HCT116 (cell line): ENCODE results near the gene CTIF. TPM values are rescaled to one million over a fixed set of nuclear protein-coding genes. Genes with fewer than 3 reads are reported as not detected.

Experiments
- ATAC-seq: fragments of 200-7000 bp; cut with Tn5 transposase; 2 replicates; pipeline ENCODE4 v1.9.1; 2020; ENCODE audit warnings: mild to moderate bottlenecking, moderate library complexity
- BruUV-seq: library from RNA; stranded (reverse); fragments of 400-500 nt; replicated peaks from 2 replicates; lab custom pipeline; 2021; lab: Mats Ljungman, UMichigan
- CTCF ChIA-PET: fragments of 300-600 bp; sonication (Branson Sonifier 250); formaldehyde crosslinking; loops from one replicate; lab custom pipeline; 2021; ENCODE audit warnings: antibody characterized with exemption; lab: Charles Lee
- POLR2A ChIA-PET: fragments of 300-600, 350-600 bp; sonication (Branson Sonifier 250); formaldehyde crosslinking; loops from one replicate; lab custom pipeline; 2021; ENCODE audit warnings: antibody characterized with exemption; lab: Charles Lee
- RAD21 ChIA-PET, 2 experiments: fragments of 300-600 bp; sonication (Branson Sonifier 250); formaldehyde crosslinking; loops; one replicate each; lab custom pipeline; 2023; ENCODE audit warnings: low total read pairs in 2 of 2; ENCODE audit not compliant: uncharacterized antibody in 2 of 2, unreplicated experiment in 2 of 2, low non-redundant PET in 1 of 2; lab: Charles Lee
- DNase-seq: peaks from one replicate; pipeline ENCODE4 v3.0.0-alpha.2; 2010; ENCODE audit warnings: low read depth, low spot score
- H2AFZ ChIP-seq: fragments of 200-600 bp; shearing (Covaris generic), sonication (generic); 2 replicates; pipeline ENCODE4 v1.6.1; 2017; ENCODE audit warnings: low read depth, mixed run types, mixed read lengths, antibody characterized with exemption, low read length; ENCODE audit not compliant: poor library complexity, severe bottlenecking
- H3K27ac ChIP-seq: 2 replicates; pipeline ENCODE4 v1.5.1; 2012; ENCODE audit warnings: low read depth, low read length
- H3K27me3 ChIP-seq: fragments of 200-600 bp; sonication (generic); 2 replicates; pipeline ENCODE4 v1.6.1; 2016; ENCODE audit warnings: mixed run types, low read length, mixed read lengths; ENCODE audit not compliant: insufficient read depth
- H3K36me3 ChIP-seq, 2 experiments: fragments of 200-500 bp in 1 of 2; fragments of 200-600 bp in 1 of 2; sonication (Bioruptor generic) in 1 of 2; sonication (generic) in 1 of 2; 2 replicates each; pipeline versions ENCODE4 v1.5.1 to v1.6.1; 2014 to 2016; ENCODE audit warnings: low read length in 2 of 2, inconsistent platforms in 1 of 2, mixed read lengths in 1 of 2, mixed run types in 1 of 2; ENCODE audit not compliant: insufficient read depth in 2 of 2, control insufficient read depth in 1 of 2
- H3K4me1 ChIP-seq, 2 experiments: fragments of 200-600 bp in 1 of 2; sonication (generic) in 1 of 2; 2 replicates each; pipeline versions ENCODE4 v1.5.1 to v1.6.1; 2012 to 2017; ENCODE audit warnings: low read length in 2 of 2, inconsistent platforms in 1 of 2, mild to moderate bottlenecking in 1 of 2, mixed read lengths in 1 of 2, mixed run types in 1 of 2, moderate library complexity in 1 of 2; ENCODE audit not compliant: insufficient read depth in 2 of 2, control insufficient read depth in 1 of 2
- H3K4me2 ChIP-seq: fragments of 200-600 bp; sonication (generic); 2 replicates; pipeline ENCODE4 v1.6.1; 2017; ENCODE audit warnings: mixed run types, low read length, mixed read lengths
- H3K4me3 ChIP-seq, 2 experiments: fragments of 200-600 bp in 1 of 2; sonication (generic) in 1 of 2; replicated peaks in 1 of 2; 2 replicates each; pipeline ENCODE4 v1.5.1; 2011 to 2016; ENCODE audit warnings: low read length in 2 of 2, control low read depth in 1 of 2, low read depth in 1 of 2, mild to moderate bottlenecking in 1 of 2, mixed read lengths in 1 of 2, mixed run types in 1 of 2
- H3K79me2 ChIP-seq: fragments of 200-600 bp; sonication (generic); 2 replicates; pipeline ENCODE4 v1.6.1; 2017; ENCODE audit warnings: mild to moderate bottlenecking, mixed run types, low read length, moderate library complexity, mixed read lengths; ENCODE audit not compliant: insufficient read depth
- H3K9ac ChIP-seq: fragments of 200-600 bp; sonication (generic); 2 replicates; pipeline ENCODE4 v1.6.1; 2016; ENCODE audit warnings: low read length, mixed read lengths
- H3K9me2 ChIP-seq: fragments of 200-600 bp; sonication (generic), shearing (Covaris generic); 2 replicates; pipeline ENCODE4 v1.6.1; 2017; ENCODE audit warnings: mixed run types, mild to moderate bottlenecking, moderate library complexity; ENCODE audit not compliant: insufficient read depth
- H3K9me3 ChIP-seq, 2 experiments: fragments of 200-500 bp in 1 of 2; fragments of 200-600 bp in 1 of 2; sonication (Bioruptor generic) in 1 of 2; sonication (generic) in 1 of 2; 2 replicates each; pipeline ENCODE4 v1.6.1; 2014 to 2017; ENCODE audit warnings: low read length in 2 of 2, mixed read lengths in 2 of 2, inconsistent platforms in 1 of 2, low read depth in 1 of 2, mild to moderate bottlenecking in 1 of 2, mixed run types in 1 of 2, moderate library complexity in 1 of 2; ENCODE audit not compliant: control insufficient read depth in 1 of 2, insufficient read depth in 1 of 2
- H4K20me1 ChIP-seq: fragments of 200-600 bp; sonication (generic), shearing (Covaris generic); 2 replicates; pipeline ENCODE4 v1.6.1; 2017; ENCODE audit warnings: mixed run types, mild to moderate bottlenecking, moderate library complexity; ENCODE audit not compliant: insufficient read depth
- CBX3 ChIP-seq: IDR thresholded peaks from 2 replicates; pipeline ENCODE4 v1.6.1; 2012; ENCODE audit warnings: low read depth
- CEBPB ChIP-seq: IDR thresholded peaks from 2 replicates; pipeline ENCODE4 v1.6.1; 2012; ENCODE audit warnings: low read depth
- ELF1 ChIP-seq: IDR thresholded peaks from 2 replicates; pipeline ENCODE4 v1.6.1; 2012; ENCODE audit warnings: low read depth, borderline replicate concordance
- MAX ChIP-seq: IDR thresholded peaks from 2 replicates; pipeline ENCODE4 v1.6.1; 2012
- POLR2A ChIP-seq: IDR thresholded peaks from 2 replicates; pipeline ENCODE4 v1.7.0; 2011; ENCODE audit warnings: borderline replicate concordance; ENCODE audit not compliant: insufficient read depth, insufficient read length; ENCODE audit errors: extremely low read depth
- RAD21 ChIP-seq: IDR thresholded peaks from 2 replicates; pipeline ENCODE4 v1.6.1; 2012; ENCODE audit warnings: low read depth, mild to moderate bottlenecking
- TCF7L2 ChIP-seq: IDR thresholded peaks from 2 replicates; pipeline ENCODE4 v1.7.0; 2011; ENCODE audit warnings: borderline replicate concordance, inconsistent platforms; ENCODE audit not compliant: insufficient read depth, insufficient read length; ENCODE audit errors: extremely low read depth
- ZNF274 ChIP-seq: fragments of 200-500 bp; sonication (Bioruptor generic); IDR thresholded peaks from 2 replicates; pipeline ENCODE4 v1.6.1; 2014; ENCODE audit warnings: mild to moderate bottlenecking, low read depth, low read length, inconsistent platforms
- intact Hi-C: fragments of 100-400 bp; cut with micrococcal nuclease; formaldehyde crosslinking; loops from 2 replicates; pipeline ENCODE4 v1.10.0; 2022
- total RNA-seq: library from RNA; stranded (reverse); gene quantifications from one replicate; pipeline ENCODE4 v1.2.1, GENCODE V29; 2021; ENCODE audit not compliant: unreplicated experiment
- TF ChIP-seq, protein P1 (sequence below): IDR thresholded peaks from 2 replicates; pipeline ENCODE4 v1.6.1; 2012; ENCODE audit warnings: low read depth
- TF ChIP-seq, protein P2 (sequence below): IDR thresholded peaks from 2 replicates; pipeline ENCODE4 v1.6.1; 2012

Gene CTIF
- total RNA-seq, 1 experiment from 2014 or later = 19.7 TPM

DNA sequence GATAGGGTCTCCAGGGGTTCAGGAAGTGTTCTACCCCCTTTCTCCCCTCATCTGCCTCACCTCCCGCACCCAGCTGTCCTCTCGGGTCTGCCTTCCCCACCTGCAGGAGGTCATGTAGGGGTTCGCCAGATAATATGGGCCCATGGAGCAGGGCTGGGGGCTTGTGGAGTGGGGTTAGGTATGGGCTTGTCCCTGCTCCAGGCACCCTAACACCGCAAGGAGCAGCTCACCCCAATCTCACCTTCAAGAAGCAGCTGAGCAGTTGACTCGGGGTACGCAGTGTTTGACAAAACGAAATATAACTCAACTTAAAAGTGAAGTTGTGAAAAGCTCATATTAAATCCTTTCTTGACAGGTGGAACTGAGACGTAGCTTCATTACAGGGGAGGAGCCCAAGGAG, 99.6 kb downstream of the CTIF start:
- no peak overlapping the region for H2AFZ ChIP-seq
- CTCF ChIA-PET = no interaction called here
- DNase-seq (no peak), ATAC-seq (no peak)
- H3K4me3 ChIP-seq = no peak overlapping the region
- no peak overlapping the region for H3K4me2 ChIP-seq
- intact Hi-C loops = loop anchor here (10.0 kb wide), 1 partner anchor 164 kb away; no protein-coding TSS in a partner anchor
- no TSS peak for BruUV-seq
- no peaks in the 10 kb centered on the region for H3K9me2 ChIP-seq
- H3K27me3 ChIP-seq = no peaks in the 10 kb centered on the region
- H4K20me1 ChIP-seq = no peaks in the 10 kb centered on the region
- no peaks in the 10 kb centered on the region; a peak in 1 of 4 replicates for H3K36me3 ChIP-seq
- POLR2A ChIA-PET = no interaction called here
- no peak overlapping the region for H3K27ac ChIP-seq
- no peaks in the 10 kb centered on the region for H3K4me1 ChIP-seq
- H3K79me2 ChIP-seq = no peaks in the 10 kb centered on the region
- RAD21 ChIA-PET = no interaction called here
- no peak for TF ChIP-seq POLR2A
- no peak for TF ChIP-seq CEBPB
- no peak for TF ChIP-seq ELF1
- TF ChIP-seq, protein P1, sequence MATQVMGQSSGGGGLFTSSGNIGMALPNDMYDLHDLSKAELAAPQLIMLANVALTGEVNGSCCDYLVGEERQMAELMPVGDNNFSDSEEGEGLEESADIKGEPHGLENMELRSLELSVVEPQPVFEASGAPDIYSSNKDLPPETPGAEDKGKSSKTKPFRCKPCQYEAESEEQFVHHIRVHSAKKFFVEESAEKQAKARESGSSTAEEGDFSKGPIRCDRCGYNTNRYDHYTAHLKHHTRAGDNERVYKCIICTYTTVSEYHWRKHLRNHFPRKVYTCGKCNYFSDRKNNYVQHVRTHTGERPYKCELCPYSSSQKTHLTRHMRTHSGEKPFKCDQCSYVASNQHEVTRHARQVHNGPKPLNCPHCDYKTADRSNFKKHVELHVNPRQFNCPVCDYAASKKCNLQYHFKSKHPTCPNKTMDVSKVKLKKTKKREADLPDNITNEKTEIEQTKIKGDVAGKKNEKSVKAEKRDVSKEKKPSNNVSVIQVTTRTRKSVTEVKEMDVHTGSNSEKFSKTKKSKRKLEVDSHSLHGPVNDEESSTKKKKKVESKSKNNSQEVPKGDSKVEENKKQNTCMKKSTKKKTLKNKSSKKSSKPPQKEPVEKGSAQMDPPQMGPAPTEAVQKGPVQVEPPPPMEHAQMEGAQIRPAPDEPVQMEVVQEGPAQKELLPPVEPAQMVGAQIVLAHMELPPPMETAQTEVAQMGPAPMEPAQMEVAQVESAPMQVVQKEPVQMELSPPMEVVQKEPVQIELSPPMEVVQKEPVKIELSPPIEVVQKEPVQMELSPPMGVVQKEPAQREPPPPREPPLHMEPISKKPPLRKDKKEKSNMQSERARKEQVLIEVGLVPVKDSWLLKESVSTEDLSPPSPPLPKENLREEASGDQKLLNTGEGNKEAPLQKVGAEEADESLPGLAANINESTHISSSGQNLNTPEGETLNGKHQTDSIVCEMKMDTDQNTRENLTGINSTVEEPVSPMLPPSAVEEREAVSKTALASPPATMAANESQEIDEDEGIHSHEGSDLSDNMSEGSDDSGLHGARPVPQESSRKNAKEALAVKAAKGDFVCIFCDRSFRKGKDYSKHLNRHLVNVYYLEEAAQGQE = no peak
- TF ChIP-seq MAX = no peak
- no peak for TF ChIP-seq TCF7L2
- no peak for TF ChIP-seq CBX3
- no peak for TF ChIP-seq RAD21
- no peak for TF ChIP-seq ZNF274
- TF ChIP-seq, protein P2, sequence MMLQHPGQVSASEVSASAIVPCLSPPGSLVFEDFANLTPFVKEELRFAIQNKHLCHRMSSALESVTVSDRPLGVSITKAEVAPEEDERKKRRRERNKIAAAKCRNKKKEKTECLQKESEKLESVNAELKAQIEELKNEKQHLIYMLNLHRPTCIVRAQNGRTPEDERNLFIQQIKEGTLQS = no peak
- no peak overlapping the region for H3K9ac ChIP-seq
- H3K9me3 ChIP-seq = peaks cover 0 to 8% of the 10 kb centered on the region in 2 experiments; a peak in 1 of 4 replicates
